GM12878 (cell line): ENCODE data around the gene GANC. TPM values are rescaled to one million over a fixed set of nuclear protein-coding genes. Genes with fewer than 3 reads are reported as not detected.

Experiments used
- ATAC-seq: fragments of 200-7000 bp; cut with Tn5 transposase; 3 replicates; pipeline ENCODE4 v1.9.1; 2020; ENCODE audit warnings: mild to moderate bottlenecking, moderate library complexity
- BruUV-seq: library from RNA; stranded (reverse); fragments of 400-500 nt; replicated peaks from 2 replicates; lab custom pipeline; 2021; lab: Mats Ljungman, UMichigan
- CTCF ChIA-PET: fragments of 300-600 bp; sonication (Branson Sonifier 250); formaldehyde crosslinking; extraction: SDS; loops from one replicate; lab custom pipeline; 2021; ENCODE audit warnings: inconsistent platforms; lab: Yijun Ruan, JAX
- POLR2A ChIA-PET: fragments of 350-600 bp; formaldehyde crosslinking; extraction: SDS; loops from one replicate; lab custom pipeline; 2021; ENCODE audit warnings: inconsistent platforms; lab: Charles Lee
- RAD21 ChIA-PET: fragments of 300-600 bp; sonication (Branson Sonifier 250); formaldehyde crosslinking; loops from one replicate; lab custom pipeline; 2023; ENCODE audit warnings: antibody characterized with exemption; ENCODE audit not compliant: unreplicated experiment; lab: Charles Lee
- SMC1A ChIA-PET: fragments of 300-600 bp; sonication (Branson Sonifier 250); formaldehyde crosslinking; loops from one replicate; lab custom pipeline; 2023; ENCODE audit not compliant: unreplicated experiment, uncharacterized antibody; lab: Charles Lee
- DNase-seq: peaks from one replicate; pipeline ENCODE4 v3.0.0-alpha.2; 2011; ENCODE audit warnings: low read depth, low spot score
- FAIRE-seq: peaks from 3 replicates; lab custom pipeline; 2011; peaks lifted over from hg19 to GRCh38; lab: Jason Lieb, UNC
- H2AFZ ChIP-seq: 2 replicates; pipeline ENCODE4 v1.6.0; 2011; ENCODE audit warnings: low read depth, low read length, control low read depth; ENCODE audit not compliant: control insufficient read depth
- H3K27ac ChIP-seq: 2 replicates; pipeline ENCODE4 v1.5.1; 2011; ENCODE audit warnings: control low read depth; ENCODE audit not compliant: control insufficient read depth, insufficient read depth
- H3K27me3 ChIP-seq, 2 experiments: replicated peaks in 1 of 2; 2 replicates each; pipeline versions ENCODE4 v1.6.0 to v1.6.1; 2011; ENCODE audit warnings: low read length in 1 of 2; ENCODE audit not compliant: control insufficient read depth in 2 of 2, insufficient read depth in 2 of 2
- H3K36me3 ChIP-seq, 2 experiments: 2 replicates each; pipeline ENCODE4 v1.5.1; 2011; ENCODE audit warnings: low read length in 1 of 2; ENCODE audit not compliant: control insufficient read depth in 2 of 2, insufficient read depth in 2 of 2
- H3K4me1 ChIP-seq: 2 replicates; pipeline ENCODE4 v1.6.1; 2011; ENCODE audit warnings: mild to moderate bottlenecking, low read length, moderate library complexity, mixed read lengths; ENCODE audit not compliant: control insufficient read depth, insufficient read depth
- H3K4me2 ChIP-seq: 2 replicates; pipeline ENCODE4 v1.6.0; 2011; ENCODE audit warnings: control low read depth; ENCODE audit not compliant: control insufficient read depth, insufficient read depth
- H3K4me3 ChIP-seq: fragments of 200-600 bp; sonication (generic); 2 replicates; pipeline ENCODE4 v1.5.1; 2016
- H3K79me2 ChIP-seq: 2 replicates; pipeline ENCODE4 v1.6.0; 2011; ENCODE audit warnings: low read length; ENCODE audit not compliant: control insufficient read depth, insufficient read depth
- H3K9ac ChIP-seq: 2 replicates; pipeline ENCODE4 v1.8.0; 2011; ENCODE audit warnings: low read length, control low read depth, mixed read lengths; ENCODE audit not compliant: control insufficient read depth, insufficient read depth
- H3K9me3 ChIP-seq: replicated peaks from 3 replicates; pipeline ENCODE4 v1.5.1; 2011; ENCODE audit warnings: mild to moderate bottlenecking, low read length; ENCODE audit not compliant: control insufficient read depth, insufficient read depth
- H4K20me1 ChIP-seq: 2 replicates; pipeline ENCODE4 v1.6.0; 2011; ENCODE audit not compliant: control insufficient read depth, insufficient read depth
- E2F8 ChIP-seq: fragments of 450-650 bp; IDR thresholded peaks from 2 replicates; pipeline ENCODE4 v1.6.1; 2018; ENCODE audit warnings: mild to moderate bottlenecking, low read depth, moderate library complexity; ENCODE audit not compliant: partially characterized antibody
- IRF3 ChIP-seq: fragments of 450-650 bp; IDR thresholded peaks from 2 replicates; pipeline ENCODE4 v1.6.1; 2014; ENCODE audit warnings: mild to moderate bottlenecking
- MTA3 ChIP-seq: IDR thresholded peaks from 2 replicates; pipeline ENCODE4 v1.6.1; 2012; ENCODE audit warnings: low read length, inconsistent platforms, borderline replicate concordance
- RB1 ChIP-seq: fragments of 450-650 bp; formaldehyde crosslinking; IDR thresholded peaks from 2 replicates; pipeline ENCODE4 v1.6.1; 2017; ENCODE audit warnings: mild to moderate bottlenecking, borderline replicate concordance
- RFX5 ChIP-seq: IDR thresholded peaks from 2 replicates; pipeline ENCODE4 v1.6.1; 2011; ENCODE audit warnings: low read depth, low read length, improper control_type of control experiment
- ZBTB40 ChIP-seq: fragments of 450-650 bp; IDR thresholded peaks from 2 replicates; pipeline ENCODE4 v1.6.1; 2016; ENCODE audit warnings: mild to moderate bottlenecking, moderate library complexity, borderline replicate concordance
- WGBS: methylation state at CpG from one replicate; pipeline ENCODE4 v1.1.6; 2016; ENCODE audit warnings: low lambda C conversion rate; ENCODE audit not compliant: insufficient replicate concordance, insufficient coverage; ENCODE audit errors: missing lambda C conversion rate; 5-methylcytosine and 5-hydroxymethylcytosine counted together
- in situ Hi-C: fragments of 300-500 bp; cut with MboI; formaldehyde crosslinking; loops from 9 replicates; pipeline ENCODE4 v1.14.3; 2018; ENCODE audit warnings: mixed read lengths
- intact Hi-C: fragments of 100-400 bp; cut with micrococcal nuclease; formaldehyde crosslinking; loops from one replicate; pipeline ENCODE4 v1.14.2; 2022; ENCODE audit not compliant: unreplicated experiment
- polyA plus RNA-seq, 11 experiments: library from polyadenylated mRNA; depleted of rRNA in 4 of 11; unstranded in 6 of 11; stranded (reverse) in 5 of 11; fragments of >200 nt; fragmentation: Nextera tagmentation in 4 of 11; fragmentation: Illumina TruSeq in 1 of 11; extraction: Ambion mirVana in 4 of 11; extraction: Trizol in 1 of 11; gene quantifications; 1 replicate in 1 of 11; 2 replicates in 10 of 11; pipeline versions ENCODE4 v1.2.1 to v1.2.3, GENCODE V29; 2011 to 2016; ENCODE audit warnings: inconsistent platforms in 2 of 11, missing spikeins in 2 of 11, low read depth in 1 of 11
- total RNA-seq, 4 experiments: library from RNA; depleted of rRNA in 3 of 4; stranded (reverse); fragments of >200 nt in 3 of 4; fragmentation: Illumina TruSeq in 1 of 4; extraction: Trizol in 1 of 4; gene quantifications; 2 replicates each; pipeline versions ENCODE4 v1.2.1 to v1.2.3, GENCODE V29; 2013 to 2021

The GANC gene
- total and polyA plus RNA-seq, 10 of the 15 experiments (the other 5 are each of a cell fraction or from before 2014, with no cell fraction given), result 11.3 to 35.3 (median 23.0) TPM

- no peak for TF ChIP-seq E2F8
- TF ChIP-seq MTA3, result no peak
- TF ChIP-seq RB1, result no peak
- TF ChIP-seq, all 136 proteins: peak for 0
These were observed 33.3 kb upstream of the GANC start (continued) for GRCh38 chr15:42239528-42240182.

DNA sequence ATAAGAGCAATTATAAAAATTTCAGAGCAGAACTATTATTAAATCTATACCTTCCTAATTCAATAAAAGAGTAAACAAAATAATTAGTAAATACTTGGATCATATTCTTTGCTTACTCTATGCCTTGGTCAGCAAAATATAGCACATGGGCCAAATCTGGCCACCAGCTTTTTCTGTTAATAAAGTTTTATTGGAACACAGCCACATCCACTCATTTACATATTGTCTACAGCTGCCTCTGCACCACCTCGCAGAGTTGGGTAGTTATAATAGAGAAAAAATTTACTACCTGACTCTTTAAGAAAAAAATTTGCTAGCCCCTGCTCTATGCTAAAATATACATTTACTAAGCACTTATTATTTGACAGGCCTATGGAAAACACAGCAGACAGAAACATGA lies 32.2 kb upstream of the GANC start:
- intact Hi-C loops (no loop called here), in situ Hi-C loops (no loop called here)
- CTCF ChIA-PET, result interaction anchor here (1.5 kb wide), 1 partner anchor 13 kb away, joined by 3 read pairs; no protein-coding TSS in a partner anchor
- H3K27me3 ChIP-seq, result no peaks in the 10 kb centered on the region
- BruUV-seq, result no TSS peak
- no peak for ATAC-seq
- WGBS, result 97% methylated on average over 1 of the region's 1 CpG
- peaks cover 0 to 18% of the 10 kb centered on the region in 2 experiments; a peak in 3 of 4 replicates for H3K36me3 ChIP-seq
- no peak overlapping the region for H3K27ac ChIP-seq
- FAIRE-seq, result no peak
- H3K9me3 ChIP-seq, result no peaks in the 10 kb centered on the region
- H3K4me2 ChIP-seq, result no peak overlapping the region
- no peak overlapping the region for H3K4me3 ChIP-seq
- no peak overlapping the region for H3K9ac ChIP-seq
- no peaks in the 10 kb centered on the region for H3K4me1 ChIP-seq
- TF ChIP-seq ZBTB40 (peak; percentile 76), RFX5 (no peak), MTA3 (no peak), IRF3 (no peak)
- TF ChIP-seq, all 136 proteins: peak for 1
- ChIA-PET RAD21 (no interaction called here), POLR2A (interaction anchor here (0.6 kb wide), 2 partner anchors 20 to 301 kb away, joined by 3 to 4 read pairs; no protein-coding TSS in a partner anchor), SMC1A (interaction anchor here (0.7 kb wide), 1 partner anchor 32 kb away, joined by 3 read pairs; no protein-coding TSS in a partner anchor)
- H2AFZ ChIP-seq, result no peak overlapping the region
- no peak for DNase-seq
- H4K20me1 ChIP-seq, result no peaks in the 10 kb centered on the region
- H3K79me2 ChIP-seq, result no peaks in the 10 kb centered on the region
